Left lung (tissue), 10 donors: ENCODE results near the gene CAMTA1. TPM values are rescaled to one million over a fixed set of nuclear protein-coding genes. Genes with fewer than 3 reads are reported as not detected.

Experiments
- ATAC-seq: fragments of 200-7000 bp; cut with Tn5 transposase; one replicate; pipeline ENCODE4 v1.9.1; 2020; ENCODE audit warnings: moderate library complexity
- DNase-seq, 4 donors: peaks; one replicate each; pipeline ENCODE4 v3.0.0-alpha.2; 2013 to 2020
- H3K27ac ChIP-seq, 2 donors: fragments of 200-600 bp; sonication (generic) in 1 of 2; one replicate each; pipeline versions ENCODE4 v1.5.0 to v1.8.0; 2020 to 2021
- H3K27me3 ChIP-seq, 2 donors: fragments of 200-600 bp; sonication (generic) in 1 of 2; one replicate each; pipeline versions ENCODE4 v1.5.0 to v1.8.0; 2020 to 2021
- H3K36me3 ChIP-seq, 2 donors: fragments of 200-600 bp; sonication (generic) in 1 of 2; one replicate each; pipeline versions ENCODE4 v1.5.0 to v1.8.0; 2020 to 2021
- H3K4me1 ChIP-seq, 2 donors: fragments of 200-600 bp; one replicate each; pipeline ENCODE4 v1.8.0; 2021
- H3K4me3 ChIP-seq, 2 donors: fragments of 200-600 bp; sonication (generic) in 1 of 2; one replicate each; pipeline versions ENCODE4 v1.5.0 to v1.8.0; 2020 to 2021; ENCODE audit warnings: mild to moderate bottlenecking in 1 of 2
- H3K9me3 ChIP-seq, 2 donors: fragments of 200-600 bp; sonication (generic) in 1 of 2; one replicate each; pipeline versions ENCODE4 v1.5.0 to v1.8.0; 2020 to 2021
- intact Hi-C, 2 donors: fragments of 100-400 bp; cut with DNase I; formaldehyde crosslinking; loops; one replicate each; pipeline versions ENCODE4 v1.11.2 to v1.14.2; 2022
- polyA plus RNA-seq, 6 donors: library from polyadenylated mRNA; unstranded; fragments of 120-200 nt; gene quantifications; one replicate each; pipeline ENCODE4 v1.2.1, GENCODE V29; 2013; ENCODE audit not compliant: insufficient read length in 6 of 6
- total RNA-seq, 2 donors: library from RNA; stranded (reverse); fragmentation: NEBNext Ultra II Directional; extraction: Animal tissue kit (Norgen Biotek cat#: 25700); gene quantifications; one replicate each; pipeline ENCODE4 v1.2.1, GENCODE V29; 2021
- TF ChIP-seq, protein P1 (sequence below), 2 donors: fragments of 200-600 bp; sonication (generic) in 1 of 2; IDR thresholded peaks; one replicate each; pipeline versions ENCODE4 v1.5.0 to v1.8.0; 2021; ENCODE audit warnings: antibody characterized with exemption in 2 of 2
- donor health status: DM: no; HTN: yes; CAD: no.
- donor health status: DM: no; HTN: no; CAD: no.

The CAMTA1 gene
- total and polyA plus RNA-seq, 8 donors: 42.7 to 69.1 (median 49.4) TPM

DNA sequence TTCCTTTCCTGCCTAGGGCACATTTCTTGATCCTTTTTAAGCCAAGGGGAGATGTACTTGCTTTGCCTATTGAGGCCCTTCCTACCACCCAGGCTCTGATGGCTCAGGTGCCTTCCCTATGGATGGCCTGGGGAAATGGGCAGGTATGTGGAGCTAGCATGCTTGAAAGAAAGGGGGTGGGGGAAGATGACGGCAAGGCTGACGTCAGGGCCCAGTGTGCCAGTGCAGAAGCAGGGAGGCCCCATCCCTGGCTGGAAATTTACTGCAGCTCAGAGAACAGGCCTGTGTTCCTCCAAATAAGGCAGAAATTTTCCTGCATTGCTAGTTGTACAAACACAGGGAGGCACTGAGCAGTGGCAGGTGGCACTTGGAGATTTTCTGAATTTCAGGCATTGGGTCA is 532.6 kb downstream of the CAMTA1 start:
- DNase-seq: no peak
- no peaks in the 10 kb centered on the region for H3K27me3 ChIP-seq
- H3K4me3 ChIP-seq: no peak overlapping the region
- TF ChIP-seq, protein P1, sequence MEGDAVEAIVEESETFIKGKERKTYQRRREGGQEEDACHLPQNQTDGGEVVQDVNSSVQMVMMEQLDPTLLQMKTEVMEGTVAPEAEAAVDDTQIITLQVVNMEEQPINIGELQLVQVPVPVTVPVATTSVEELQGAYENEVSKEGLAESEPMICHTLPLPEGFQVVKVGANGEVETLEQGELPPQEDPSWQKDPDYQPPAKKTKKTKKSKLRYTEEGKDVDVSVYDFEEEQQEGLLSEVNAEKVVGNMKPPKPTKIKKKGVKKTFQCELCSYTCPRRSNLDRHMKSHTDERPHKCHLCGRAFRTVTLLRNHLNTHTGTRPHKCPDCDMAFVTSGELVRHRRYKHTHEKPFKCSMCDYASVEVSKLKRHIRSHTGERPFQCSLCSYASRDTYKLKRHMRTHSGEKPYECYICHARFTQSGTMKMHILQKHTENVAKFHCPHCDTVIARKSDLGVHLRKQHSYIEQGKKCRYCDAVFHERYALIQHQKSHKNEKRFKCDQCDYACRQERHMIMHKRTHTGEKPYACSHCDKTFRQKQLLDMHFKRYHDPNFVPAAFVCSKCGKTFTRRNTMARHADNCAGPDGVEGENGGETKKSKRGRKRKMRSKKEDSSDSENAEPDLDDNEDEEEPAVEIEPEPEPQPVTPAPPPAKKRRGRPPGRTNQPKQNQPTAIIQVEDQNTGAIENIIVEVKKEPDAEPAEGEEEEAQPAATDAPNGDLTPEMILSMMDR (IDR thresholded peaks at IDR 0.05): no peak
- H3K36me3 ChIP-seq: no peaks in the 10 kb centered on the region
- intact Hi-C loops: no loop called here
- no peak overlapping the region for H3K27ac ChIP-seq
- no peak for ATAC-seq
- no peaks in the 10 kb centered on the region for H3K4me1 ChIP-seq
- H3K9me3 ChIP-seq: no peaks in the 10 kb centered on the region

DNA sequence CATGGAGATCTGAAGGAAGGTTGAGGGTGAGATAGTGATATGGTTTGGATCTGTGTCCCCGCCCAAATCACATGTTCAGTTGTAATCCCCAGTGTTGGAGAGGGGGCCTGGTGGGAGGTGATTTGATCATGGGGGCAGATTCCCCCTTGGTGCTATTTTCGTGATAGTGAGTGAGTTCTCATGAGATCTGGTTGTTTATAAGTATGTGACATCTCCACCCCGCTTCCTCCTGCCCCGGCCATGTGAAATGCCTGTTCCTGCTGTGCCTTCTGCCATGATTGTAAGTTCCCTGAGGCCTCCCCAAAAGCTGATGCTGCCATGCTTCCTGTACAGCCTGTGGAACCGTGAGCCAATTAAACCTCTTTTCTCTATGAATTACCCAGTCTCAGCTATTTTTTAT is 533.9 kb downstream of the CAMTA1 start:
- no peaks in the 10 kb centered on the region for H3K4me1 ChIP-seq
- ATAC-seq (no peak), DNase-seq (no peak)
- no peaks in the 10 kb centered on the region for H3K9me3 ChIP-seq
- no peak overlapping the region for H3K27ac ChIP-seq
- H3K27me3 ChIP-seq: no peaks in the 10 kb centered on the region
- TF ChIP-seq, protein P1 (IDR thresholded peaks at IDR 0.05): no peak
- no peaks in the 10 kb centered on the region for H3K36me3 ChIP-seq
- intact Hi-C loops: no loop called here
- no peak overlapping the region for H3K4me3 ChIP-seq

GRCh38 chr1:7320661-7321060 is 535.4 kb downstream of the CAMTA1 start:
- H3K27me3 ChIP-seq: no peaks in the 10 kb centered on the region
- H3K27ac ChIP-seq: no peak overlapping the region
- ATAC-seq (no peak), DNase-seq (no peak)
- H3K4me3 ChIP-seq: no peak overlapping the region
- TF ChIP-seq, protein P1 (IDR thresholded peaks at IDR 0.05): no peak
- H3K36me3 ChIP-seq: no peaks in the 10 kb centered on the region
- no peaks in the 10 kb centered on the region for H3K4me1 ChIP-seq
- no peaks in the 10 kb centered on the region for H3K9me3 ChIP-seq
- intact Hi-C loops: no loop called here

GRCh38 chr1:7322283-7322785 is 537.1 kb downstream of the CAMTA1 start:
- intact Hi-C loops: no loop called here
- ATAC-seq: no peak
- Histone ChIP-seq H3K4me1 (no peaks in the 10 kb centered on the region), H3K27me3 (no peaks in the 10 kb centered on the region), H3K36me3 (no peaks in the 10 kb centered on the region), H3K9me3 (no peaks in the 10 kb centered on the region), H3K27ac (no peak overlapping the region), H3K4me3 (no peak overlapping the region)
- TF ChIP-seq, protein P1 (IDR thresholded peaks at IDR 0.05): no peak
- no peak for DNase-seq

- H3K9me3 ChIP-seq: no peaks in the 10 kb centered on the region
- H3K27me3 ChIP-seq: no peaks in the 10 kb centered on the region
- H3K4me3 ChIP-seq: no peak overlapping the region
- no peaks in the 10 kb centered on the region for H3K36me3 ChIP-seq
- no peak for DNase-seq
- no peak for ATAC-seq
- H3K4me1 ChIP-seq: no peaks in the 10 kb centered on the region
- intact Hi-C loops: no loop called here
- TF ChIP-seq, protein P1 (IDR thresholded peaks at IDR 0.05): no peak
- no peak overlapping the region for H3K27ac ChIP-seq
These were observed 537.7 kb downstream of the CAMTA1 start for GRCh38 chr1:7322912-7323311.
